Measurements from ENCODE around the gene VPS72.
A peak's percentile ranks its signal among the peaks of the same experiment; 100 is the strongest.
"Not testable (repeated sequence)": the region's sequence is repeated elsewhere in the genome, so short reads cannot be mapped to it uniquely, and the experiment has no call there.

Gene VPS72

GRCh38 chr1:151193304-151193703 lies 3.3 kb upstream of the VPS72 start:
- Histone ChIP-seq H2AFZ (ENCODE audit: low read depth, low read length, severe bottlenecking) (no peak overlapping the region), H3K27me3 (ENCODE audit: low read length) (no peaks in the 10 kb centered on the region), H3K9me2 (replicated peaks; ENCODE audit: insufficient read depth, low read length) (no peaks in the 10 kb centered on the region), H3K27ac (ENCODE audit: low read depth, low read length) (no peak overlapping the region), H3K4me2 (ENCODE audit: low read depth, low read length, poor library complexity, severe bottlenecking) (no peak overlapping the region), H3K9ac (ENCODE audit: low read length) (no peak overlapping the region), H3F3A (ENCODE audit: insufficient read depth) (peaks cover 13% of the 10 kb centered on the region), H3K79me2 (ENCODE audit: insufficient read depth, low read length) (peaks cover 16% of the 10 kb centered on the region), H4K20me1 (ENCODE audit: low read depth, low read length) (no peaks in the 10 kb centered on the region), H3K4me3 (ENCODE audit: insufficient read depth, low read length, poor library complexity, severe bottlenecking) (no peak overlapping the region), H3K36me3 (ENCODE audit: low read length) (no peaks in the 10 kb centered on the region), H3K9me3 (ENCODE audit: insufficient read depth, low read length) (no peaks in the 10 kb centered on the region)
- no peak for TF ChIP-seq CTCF (IDR thresholded peaks at IDR 0.05; ENCODE audit: insufficient read depth, low read length, poor library complexity, severe bottlenecking)
- no peak for TF ChIP-seq EZH2phosphoT487 (conservative IDR thresholded peaks at IDR 0.05; ENCODE audit: low read length)

- Histone ChIP-seq H3K9ac (ENCODE audit: low read length) (no peak overlapping the region), H3K79me2 (ENCODE audit: insufficient read depth, low read length) (peaks cover 27% of the 10 kb centered on the region), H3K27ac (ENCODE audit: low read depth, low read length) (no peak overlapping the region), H3K9me2 (replicated peaks; ENCODE audit: insufficient read depth, low read length) (no peaks in the 10 kb centered on the region), H3K9me3 (ENCODE audit: insufficient read depth, low read length) (no peaks in the 10 kb centered on the region), H2AFZ (ENCODE audit: low read depth, low read length, severe bottlenecking) (no peak overlapping the region), H3F3A (ENCODE audit: insufficient read depth) (peaks cover 8% of the 10 kb centered on the region; the same call in 1 of the 2 replicates), H4K20me1 (ENCODE audit: low read depth, low read length) (no peaks in the 10 kb centered on the region), H3K36me3 (ENCODE audit: low read length) (no peaks in the 10 kb centered on the region), H3K4me3 (ENCODE audit: insufficient read depth, low read length, poor library complexity, severe bottlenecking) (no peak overlapping the region), H3K4me2 (ENCODE audit: low read depth, low read length, poor library complexity, severe bottlenecking) (no peak overlapping the region), H3K27me3 (ENCODE audit: low read length) (no peaks in the 10 kb centered on the region)
- TF ChIP-seq EZH2phosphoT487 (conservative IDR thresholded peaks at IDR 0.05; ENCODE audit: low read length), result no peak
- no peak for TF ChIP-seq CTCF (IDR thresholded peaks at IDR 0.05; ENCODE audit: insufficient read depth, low read length, poor library complexity, severe bottlenecking)
These were observed 2.0 kb upstream of the VPS72 start for GRCh38 chr1:151192047-151192446.

- H4K20me1 ChIP-seq (ENCODE audit: low read depth, low read length); H2AFZ ChIP-seq (ENCODE audit: low read depth, low read length, severe bottlenecking); H3K36me3 ChIP-seq (ENCODE audit: low read length); H3K27me3 ChIP-seq (ENCODE audit: low read length); H3K9me2 ChIP-seq (replicated peaks; ENCODE audit: insufficient read depth, low read length); H3K27ac ChIP-seq (ENCODE audit: low read depth, low read length); H3K9me3 ChIP-seq (ENCODE audit: insufficient read depth, low read length); H3F3A ChIP-seq (ENCODE audit: insufficient read depth): not testable (repeated sequence)
- Histone ChIP-seq H3K79me2 (ENCODE audit: insufficient read depth, low read length) (peaks cover 33% of the 10 kb centered on the region), H3K9ac (ENCODE audit: low read length) (peak overlapping the region; percentile 83), H3K4me3 (ENCODE audit: insufficient read depth, low read length, poor library complexity, severe bottlenecking) (peak overlapping the region; percentile 88), H3K4me2 (ENCODE audit: low read depth, low read length, poor library complexity, severe bottlenecking) (peak overlapping the region; percentile 90)
These were observed 1.3 kb downstream of the VPS72 start for GRCh38 chr1:151188667-151189066.

GRCh38 chr1:151187205-151187604 lies 2.8 kb downstream of the VPS72 start:
- no peaks in the 10 kb centered on the region for H3K27me3 ChIP-seq (ENCODE audit: low read length)
- H3K27ac ChIP-seq (ENCODE audit: low read depth, low read length), result no peak overlapping the region
- peaks cover 33% of the 10 kb centered on the region for H3K79me2 ChIP-seq (ENCODE audit: insufficient read depth, low read length)
- TF ChIP-seq CTCF (IDR thresholded peaks at IDR 0.05; ENCODE audit: insufficient read depth, low read length, poor library complexity, severe bottlenecking) (no peak), EZH2phosphoT487 (conservative IDR thresholded peaks at IDR 0.05; ENCODE audit: low read length) (no peak)
- H4K20me1 ChIP-seq (ENCODE audit: low read depth, low read length), result no peaks in the 10 kb centered on the region
- H2AFZ ChIP-seq (ENCODE audit: low read depth, low read length, severe bottlenecking), result no peak overlapping the region
- H3K4me3 ChIP-seq (ENCODE audit: insufficient read depth, low read length, poor library complexity, severe bottlenecking), result no peak overlapping the region
- peaks cover 7% of the 10 kb centered on the region; the same call in 1 of the 2 replicates for H3K36me3 ChIP-seq (ENCODE audit: low read length)
- no peak overlapping the region for H3K4me2 ChIP-seq (ENCODE audit: low read depth, low read length, poor library complexity, severe bottlenecking)
- H3K9me3 ChIP-seq (ENCODE audit: insufficient read depth, low read length), result no peaks in the 10 kb centered on the region
- no peak overlapping the region for H3K9ac ChIP-seq (ENCODE audit: low read length)
- no peaks in the 10 kb centered on the region for H3F3A ChIP-seq (ENCODE audit: insufficient read depth)
- H3K9me2 ChIP-seq (replicated peaks; ENCODE audit: insufficient read depth, low read length), result no peaks in the 10 kb centered on the region

All from SU-DHL-6 (cell line).